Measurements from ENCODE around the gene DAZL.

Gene DAZL

DNA sequence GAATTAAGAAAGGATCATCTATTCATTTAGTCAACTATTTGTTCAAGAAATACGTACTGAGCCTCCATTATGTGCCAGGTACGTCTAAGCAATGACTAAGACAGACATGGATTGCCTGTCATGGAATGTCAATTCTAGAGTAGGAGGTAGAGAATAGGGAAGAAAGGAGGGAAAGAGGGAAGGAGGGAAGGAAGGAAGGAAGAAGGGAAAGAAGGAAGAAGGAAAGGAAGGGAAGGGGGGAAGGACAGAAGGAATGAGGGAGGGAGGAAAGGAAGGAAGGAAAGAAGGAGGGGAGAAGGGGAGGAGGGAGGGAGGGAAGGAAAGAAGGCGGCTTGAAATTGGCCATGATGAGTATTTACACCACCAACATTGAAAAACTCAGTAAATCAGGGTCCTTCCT is 52.5 kb downstream of the DAZL start:
- no peak overlapping the region for H3K4me3 ChIP-seq (ENCODE audit: low read length)
- H3K9me3 ChIP-seq (ENCODE audit: insufficient read depth, low read depth, low read length) = no peaks in the 10 kb centered on the region
- WGBS = 88% methylated on average over 2 of the region's 3 CpGs
- H3K9ac ChIP-seq (ENCODE audit: low read depth, low read length) = no peak overlapping the region
- H3K27ac ChIP-seq (ENCODE audit: low read depth, low read length) = no peak overlapping the region
- peaks cover 6% of the 10 kb centered on the region for H3K4me1 ChIP-seq (ENCODE audit: insufficient read depth, low read length)
- H3K36me3 ChIP-seq (ENCODE audit: insufficient read depth, low read length) = no peaks in the 10 kb centered on the region
- no peaks in the 10 kb centered on the region for H3K27me3 ChIP-seq (ENCODE audit: insufficient read depth, low read length)

DNA sequence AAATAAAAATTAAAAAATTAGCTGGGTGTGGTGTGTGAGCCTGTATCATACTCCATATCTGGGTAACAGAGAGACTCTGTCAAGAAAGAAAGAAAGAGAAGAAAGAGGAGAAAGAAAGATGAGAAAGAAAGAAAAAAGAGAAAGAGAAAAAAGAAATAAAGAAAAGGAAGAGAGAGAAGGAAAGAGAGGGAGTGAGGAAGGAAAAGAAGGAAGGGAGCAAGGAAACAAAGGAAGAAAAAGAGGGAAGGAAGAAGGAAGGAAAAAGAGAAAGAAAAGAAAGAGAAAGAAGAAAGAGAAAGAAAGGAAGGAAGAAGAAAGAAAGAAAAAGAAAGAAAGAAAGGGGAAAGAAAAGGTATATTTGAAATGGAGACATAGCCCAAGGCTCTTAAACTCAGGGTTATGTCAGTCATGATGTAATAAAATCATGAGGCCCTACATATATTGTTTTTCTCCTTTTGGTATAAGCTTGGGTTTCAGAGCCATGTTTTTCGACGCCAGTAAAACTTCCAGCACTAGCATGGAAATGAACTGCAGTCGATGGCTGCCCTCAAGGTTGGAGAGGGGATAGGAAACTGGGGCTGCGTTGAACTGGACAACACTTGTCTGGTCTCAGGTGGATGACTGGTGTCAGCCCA is 53.8 kb downstream of the DAZL start:
- H3K4me3 ChIP-seq (ENCODE audit: low read length) = no peak overlapping the region
- WGBS = 91% methylated on average over 4 of the region's 4 CpGs
- no peak overlapping the region for H3K27ac ChIP-seq (ENCODE audit: low read depth, low read length)
- H3K4me1 ChIP-seq (ENCODE audit: insufficient read depth, low read length) = peaks cover 6% of the 10 kb centered on the region
- no peaks in the 10 kb centered on the region for H3K9me3 ChIP-seq (ENCODE audit: insufficient read depth, low read depth, low read length)
- H3K9ac ChIP-seq (ENCODE audit: low read depth, low read length) = no peak overlapping the region
- no peaks in the 10 kb centered on the region for H3K36me3 ChIP-seq (ENCODE audit: insufficient read depth, low read length)
- H3K27me3 ChIP-seq (ENCODE audit: insufficient read depth, low read length) = no peaks in the 10 kb centered on the region

DNA sequence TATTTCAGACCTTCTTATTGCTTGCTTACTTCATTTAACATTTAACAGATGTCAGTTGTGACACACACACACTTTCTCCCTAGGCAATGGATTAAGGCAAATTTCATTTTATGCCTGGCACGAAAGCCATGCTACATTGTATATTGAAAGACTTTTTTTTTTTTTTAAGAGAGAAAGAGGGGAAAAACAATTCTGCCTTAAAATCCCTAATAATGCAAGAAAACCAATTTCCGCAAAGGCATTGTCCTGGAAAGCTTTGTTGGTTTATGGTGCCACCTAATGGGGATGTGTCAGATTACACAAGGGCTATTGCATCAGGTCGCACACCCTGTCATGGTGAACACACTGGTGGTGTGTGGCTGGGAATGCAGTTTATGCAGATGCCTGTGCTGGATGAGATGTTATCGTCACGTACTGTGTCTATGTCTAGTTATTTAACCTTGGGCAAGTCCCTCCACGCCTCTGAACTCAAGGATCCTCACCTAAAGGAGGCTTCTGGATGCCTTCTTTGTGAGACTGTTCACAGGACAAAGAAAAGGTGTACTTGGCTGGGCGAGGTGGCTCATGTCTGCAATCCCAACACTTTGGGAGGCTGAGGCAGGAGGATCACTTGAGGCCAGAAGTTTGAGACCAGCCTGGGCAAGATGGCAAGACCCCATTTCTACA is 54.4 kb downstream of the DAZL start:
- Histone ChIP-seq H3K27me3 (ENCODE audit: insufficient read depth, low read length) (no peaks in the 10 kb centered on the region), H3K36me3 (ENCODE audit: insufficient read depth, low read length) (no peaks in the 10 kb centered on the region), H3K4me1 (ENCODE audit: insufficient read depth, low read length) (peaks cover 6% of the 10 kb centered on the region), H3K4me3 (ENCODE audit: low read length) (0 out of 2 replicates have a peak overlapping the region, but pooled peaks have one; percentile 18), H3K9me3 (ENCODE audit: insufficient read depth, low read depth, low read length) (no peaks in the 10 kb centered on the region), H3K9ac (ENCODE audit: low read depth, low read length) (peak overlapping the region; percentile 59), H3K27ac (ENCODE audit: low read depth, low read length) (no peak overlapping the region)
- 19% methylated on average over 6 of the region's 7 CpGs for WGBS

- Histone ChIP-seq H3K27me3 (ENCODE audit: insufficient read depth, low read length) (no peaks in the 10 kb centered on the region), H3K9me3 (ENCODE audit: insufficient read depth, low read depth, low read length) (no peaks in the 10 kb centered on the region), H3K4me1 (ENCODE audit: insufficient read depth, low read length) (peaks cover 6% of the 10 kb centered on the region), H3K27ac (ENCODE audit: low read depth, low read length) (no peak overlapping the region), H3K4me3 (ENCODE audit: low read length) (0 out of 2 replicates have a peak overlapping the region, but pooled peaks have one; percentile 18), H3K36me3 (ENCODE audit: insufficient read depth, low read length) (no peaks in the 10 kb centered on the region), H3K9ac (ENCODE audit: low read depth, low read length) (peak overlapping the region; percentile 25)
- WGBS = 48% methylated on average over 4 of the region's 4 CpGs
These were observed 54.9 kb downstream of the DAZL start for GRCh38 chr3:16550305-16550675.

DNA sequence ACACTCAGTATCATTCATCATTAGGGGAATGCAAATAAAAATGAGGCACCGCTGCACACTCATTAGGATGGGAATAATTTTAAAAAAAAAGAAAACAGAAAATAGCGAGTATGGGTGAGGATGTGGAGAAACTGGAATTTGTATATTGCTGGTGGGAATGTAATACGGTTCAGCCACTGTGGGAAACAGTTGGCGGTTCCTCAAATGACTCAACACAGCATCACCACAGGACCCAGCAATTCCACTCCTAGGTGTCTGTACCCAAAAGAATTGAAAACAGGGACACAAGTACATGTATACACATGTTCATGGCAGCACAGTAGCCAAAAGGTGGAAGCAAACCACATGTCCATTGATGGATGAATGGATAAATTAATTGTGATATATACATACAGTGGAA is 56.5 kb downstream of the DAZL start:
- H3K27me3 ChIP-seq (ENCODE audit: insufficient read depth, low read length) = no peaks in the 10 kb centered on the region

DNA sequence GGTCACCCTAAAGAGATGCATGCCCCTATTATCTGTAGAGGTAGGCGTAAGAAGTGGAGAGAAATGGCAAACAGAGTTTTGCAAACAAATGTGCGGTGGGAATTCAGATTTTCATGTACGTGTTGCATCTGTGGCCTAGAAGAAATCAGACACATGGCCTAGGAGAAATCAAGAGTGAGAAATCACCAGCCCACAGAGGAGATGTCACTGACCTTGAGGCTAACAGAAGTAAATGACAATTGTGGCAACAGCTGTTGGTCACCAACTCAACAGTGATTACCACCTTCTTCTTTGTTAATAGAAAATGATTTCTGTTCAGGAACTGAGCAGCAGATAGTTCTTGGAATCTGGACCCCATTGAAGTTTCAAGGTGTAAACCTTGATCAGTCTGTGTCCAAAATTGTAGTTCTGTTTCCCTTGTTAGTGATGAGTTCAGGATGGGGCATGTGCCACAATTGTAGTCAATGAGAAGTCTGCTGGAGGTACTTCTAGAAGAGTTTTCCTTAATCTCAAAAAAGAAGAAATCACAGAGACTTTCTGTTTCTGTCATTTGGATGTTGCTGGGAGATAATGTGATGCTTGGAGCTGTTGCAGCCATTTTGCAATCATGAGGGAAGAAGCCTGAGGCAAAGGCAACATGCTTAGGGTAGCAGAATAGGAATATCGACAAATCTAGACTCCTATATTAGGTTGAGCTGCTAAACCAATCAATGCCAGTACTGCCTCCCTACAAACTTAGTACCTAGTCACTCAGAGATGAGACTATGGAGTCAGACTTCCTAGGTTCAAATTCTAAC is 57.5 kb downstream of the DAZL start:
- no peak overlapping the region for H3K4me3 ChIP-seq (ENCODE audit: low read length)
- no peaks in the 10 kb centered on the region for H3K27me3 ChIP-seq (ENCODE audit: insufficient read depth, low read length)
- H3K9ac ChIP-seq (ENCODE audit: low read depth, low read length) = no peak overlapping the region
- WGBS = 95% methylated on average over 4 of the region's 4 CpGs
- no peaks in the 10 kb centered on the region for H3K36me3 ChIP-seq (ENCODE audit: insufficient read depth, low read length)
- H3K27ac ChIP-seq (ENCODE audit: low read depth, low read length) = no peak overlapping the region
- peaks cover 6% of the 10 kb centered on the region for H3K4me1 ChIP-seq (ENCODE audit: insufficient read depth, low read length)
- H3K9me3 ChIP-seq (ENCODE audit: insufficient read depth, low read depth, low read length) = no peaks in the 10 kb centered on the region

More for the DNA sequence above, 56.5 kb downstream of the DAZL start:
- 90% methylated on average over 4 of the region's 4 CpGs for WGBS
- peaks cover 6% of the 10 kb centered on the region for H3K4me1 ChIP-seq (ENCODE audit: insufficient read depth, low read length)
- H3K36me3 ChIP-seq (ENCODE audit: insufficient read depth, low read length) = no peaks in the 10 kb centered on the region
- no peaks in the 10 kb centered on the region for H3K9me3 ChIP-seq (ENCODE audit: insufficient read depth, low read depth, low read length)
- H3K4me3 ChIP-seq (ENCODE audit: low read length) = no peak overlapping the region
- no peak overlapping the region for H3K9ac ChIP-seq (ENCODE audit: low read depth, low read length)
- no peak overlapping the region for H3K27ac ChIP-seq (ENCODE audit: low read depth, low read length)

DNA sequence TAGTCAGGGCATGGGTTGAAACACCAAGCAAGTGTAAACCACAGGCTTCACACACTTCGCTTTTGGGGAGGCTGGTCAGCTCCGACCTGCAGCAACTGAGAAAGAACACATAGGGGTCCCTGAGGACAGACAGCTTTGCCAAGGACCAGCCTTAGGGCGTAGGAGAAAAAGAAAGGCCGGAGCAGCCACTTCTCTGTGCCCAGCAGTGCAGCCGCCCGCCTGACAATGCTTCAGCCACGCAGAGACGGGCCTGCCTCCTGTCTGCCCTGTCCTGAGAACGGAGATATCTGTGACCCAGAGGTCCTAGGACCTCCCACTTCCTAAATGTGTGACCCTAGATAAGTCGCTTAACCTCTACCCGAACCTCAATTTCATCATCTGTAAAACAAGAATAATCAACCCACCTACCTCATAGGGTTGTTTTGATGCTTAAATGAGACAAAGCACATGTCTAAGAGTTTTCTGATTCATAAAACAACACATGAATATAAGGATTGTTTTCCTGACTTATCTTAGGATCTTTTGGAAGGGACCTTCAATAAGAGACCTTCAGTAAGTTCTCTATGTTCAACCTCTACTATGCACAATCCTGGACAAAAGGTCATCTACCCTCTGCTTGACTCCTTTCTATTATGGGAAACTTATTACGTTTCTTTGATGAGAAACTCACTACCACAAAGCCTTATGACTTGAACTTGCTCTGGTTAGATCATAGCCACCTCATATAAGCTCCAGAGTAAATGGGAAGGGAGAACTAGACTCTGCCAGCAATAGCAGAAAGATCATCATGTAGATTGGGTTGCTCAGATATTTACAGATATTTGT is 58.8 kb downstream of the DAZL start:
- no peak overlapping the region for H3K9ac ChIP-seq (ENCODE audit: low read depth, low read length)
- H3K9me3 ChIP-seq (ENCODE audit: insufficient read depth, low read depth, low read length) = no peaks in the 10 kb centered on the region
- no peak overlapping the region for H3K27ac ChIP-seq (ENCODE audit: low read depth, low read length)
- peaks cover 6% of the 10 kb centered on the region for H3K4me1 ChIP-seq (ENCODE audit: insufficient read depth, low read length)
- H3K4me3 ChIP-seq (ENCODE audit: low read length) = no peak overlapping the region
- WGBS = 90% methylated on average over 12 of the region's 12 CpGs
- no peaks in the 10 kb centered on the region for H3K27me3 ChIP-seq (ENCODE audit: insufficient read depth, low read length)
- H3K36me3 ChIP-seq (ENCODE audit: insufficient read depth, low read length) = no peaks in the 10 kb centered on the region

DNA sequence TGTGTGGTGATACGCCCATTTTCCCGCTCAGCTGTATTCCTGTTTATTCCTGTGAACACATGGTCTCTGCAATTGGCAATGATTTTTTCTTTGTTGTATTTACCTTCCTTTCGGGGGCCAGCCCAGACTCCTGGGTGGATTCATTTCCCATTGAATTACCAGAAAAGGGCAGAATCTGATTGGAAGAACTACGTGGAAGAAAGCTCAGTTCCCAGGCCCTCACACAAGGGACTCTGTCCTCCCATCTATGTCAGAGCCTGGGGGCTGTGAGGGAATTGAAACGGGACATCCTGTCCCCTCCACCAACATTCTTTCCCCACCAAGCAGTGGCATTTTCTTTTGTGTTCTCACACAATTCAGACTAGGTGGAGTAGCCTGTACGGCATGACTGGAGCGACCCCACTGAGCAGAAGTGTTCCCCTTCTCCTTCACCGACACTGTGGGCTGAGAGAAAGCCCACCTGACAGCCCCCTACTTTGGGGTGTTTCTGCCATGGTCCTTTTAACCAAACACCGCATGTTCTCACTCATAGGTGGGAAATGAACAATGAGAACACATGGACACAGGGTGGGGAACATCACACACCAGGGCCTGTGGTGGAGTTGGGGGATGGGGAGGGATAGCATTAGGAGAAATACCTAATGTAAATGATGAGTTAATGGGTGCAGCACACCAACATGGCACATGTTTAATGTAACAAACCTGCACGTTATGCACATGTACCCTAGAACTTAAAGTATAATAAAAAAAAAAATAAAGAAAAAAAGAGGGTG is 59.6 kb downstream of the DAZL start:
- Histone ChIP-seq H3K36me3 (ENCODE audit: insufficient read depth, low read length) (no peaks in the 10 kb centered on the region), H3K9me3 (ENCODE audit: insufficient read depth, low read depth, low read length) (no peaks in the 10 kb centered on the region), H3K4me3 (ENCODE audit: low read length) (no peak overlapping the region), H3K27me3 (ENCODE audit: insufficient read depth, low read length) (no peaks in the 10 kb centered on the region), H3K4me1 (ENCODE audit: insufficient read depth, low read length) (peaks cover 5% of the 10 kb centered on the region), H3K9ac (ENCODE audit: low read depth, low read length) (no peak overlapping the region), H3K27ac (ENCODE audit: low read depth, low read length) (no peak overlapping the region)
- WGBS = 88% methylated on average over 9 of the region's 10 CpGs

GRCh38 chr3:16543242-16543864 is 61.9 kb downstream of the DAZL start:
- Histone ChIP-seq H3K27ac (ENCODE audit: low read depth, low read length) (no peak overlapping the region), H3K27me3 (ENCODE audit: insufficient read depth, low read length) (no peaks in the 10 kb centered on the region), H3K9me3 (ENCODE audit: insufficient read depth, low read depth, low read length) (no peaks in the 10 kb centered on the region), H3K4me3 (ENCODE audit: low read length) (no peak overlapping the region), H3K36me3 (ENCODE audit: insufficient read depth, low read length) (no peaks in the 10 kb centered on the region), H3K4me1 (ENCODE audit: insufficient read depth, low read length) (no peaks in the 10 kb centered on the region), H3K9ac (ENCODE audit: low read depth, low read length) (no peak overlapping the region)
- 90% methylated on average over 6 of the region's 6 CpGs for WGBS

DNA sequence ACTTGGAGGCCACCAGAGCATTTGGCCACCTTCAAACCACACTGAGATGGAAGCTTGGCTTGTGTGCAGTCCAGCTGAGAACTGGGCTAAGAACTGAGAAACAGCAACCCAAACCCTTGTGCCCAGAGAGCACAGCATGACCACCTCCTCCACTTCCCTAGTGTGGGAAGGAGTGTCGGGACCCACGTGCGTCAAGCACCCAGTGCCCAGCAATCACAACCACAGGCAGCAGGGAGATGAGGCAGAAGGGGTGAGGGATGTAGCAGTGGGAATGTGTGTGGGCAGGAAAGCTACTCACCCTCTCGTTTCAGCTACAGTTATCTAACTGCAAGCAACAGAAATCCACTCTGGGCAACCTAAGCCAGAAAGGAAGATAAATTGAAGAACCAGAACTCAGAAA is 66.7 kb downstream of the DAZL start:
- WGBS = 89% methylated on average over 1 of the region's 4 CpGs
- Histone ChIP-seq H3K4me1 (ENCODE audit: insufficient read depth, low read length) (peaks cover 23% of the 10 kb centered on the region), H3K4me3 (ENCODE audit: low read length) (no peak overlapping the region), H3K27me3 (ENCODE audit: insufficient read depth, low read length) (no peaks in the 10 kb centered on the region), H3K27ac (ENCODE audit: low read depth, low read length) (no peak overlapping the region), H3K9ac (ENCODE audit: low read depth, low read length) (no peak overlapping the region), H3K9me3 (ENCODE audit: insufficient read depth, low read depth, low read length) (no peaks in the 10 kb centered on the region), H3K36me3 (ENCODE audit: insufficient read depth, low read length) (no peaks in the 10 kb centered on the region)

All from HUES64 (cell line).